Transverse colon (tissue), 4 donors: ENCODE measurements around the gene KMT2E. TPM values are rescaled to one million over a fixed set of nuclear protein-coding genes. Genes with fewer than 3 reads are reported as not detected.
A peak's percentile ranks its signal among the peaks of the same experiment; 100 is the strongest.
"Not testable (repeated sequence)": the region's sequence is repeated elsewhere in the genome, so short reads cannot be mapped to it uniquely, and the experiment has no call there.

ENCODE experiments used
- DNase-seq: peaks from one replicate; pipeline ENCODE4 v3.0.0-alpha.2; 2019
- H3K27ac ChIP-seq, 4 donors: fragments of 200-600 bp; sonication (generic); 2 replicates each; pipeline ENCODE4 v1.5.1; 2016 to 2018; ENCODE audit warnings: inconsistent platforms in 4 of 4
- H3K27me3 ChIP-seq: fragments of 200-600 bp; sonication (generic); 2 replicates; pipeline ENCODE4 v1.5.1; 2017; ENCODE audit warnings: inconsistent platforms
- H3K36me3 ChIP-seq, 4 donors: fragments of 200-600 bp; sonication (generic); 2 replicates each; pipeline ENCODE4 v1.5.1; 2017 to 2019; ENCODE audit warnings: inconsistent platforms in 4 of 4
- H3K4me1 ChIP-seq, 4 donors: fragments of 200-600 bp; sonication (generic); 2 replicates each; pipeline ENCODE4 v1.5.1; 2017 to 2020; ENCODE audit warnings: inconsistent platforms in 4 of 4
- H3K4me3 ChIP-seq, 4 donors: fragments of 200-600 bp; sonication (generic); 1 replicate in 1 of 4; 2 replicates in 3 of 4; pipeline versions ENCODE4 v1.5.1 to v1.6.1; 2017 to 2019; ENCODE audit warnings: inconsistent platforms in 4 of 4
- H3K9me3 ChIP-seq, 2 donors: fragments of 200-600 bp; sonication (generic); 2 replicates each; pipeline ENCODE4 v1.5.1; 2017 to 2019; ENCODE audit warnings: inconsistent platforms in 2 of 2
- CTCF ChIP-seq, 5 experiments: fragments of 200-600 bp in 3 of 5; fragments of 450-650 bp in 2 of 5; sonication (generic) in 3 of 5; IDR thresholded peaks; 1 replicate in 2 of 5; 2 replicates in 3 of 5; pipeline ENCODE4 v1.5.1; 2016 to 2017; ENCODE audit warnings: antibody characterized with exemption in 5 of 5, inconsistent platforms in 3 of 5, mild to moderate bottlenecking in 2 of 5, moderate library complexity in 1 of 5
- EP300 ChIP-seq: sonication (generic); formaldehyde crosslinking; IDR thresholded peaks from one replicate; pipeline ENCODE4 v1.6.1; 2017; ENCODE audit warnings: antibody characterized with exemption, low read depth
- POLR2A ChIP-seq: fragments of 450-650 bp; IDR thresholded peaks from one replicate; pipeline ENCODE4 v1.6.1; 2016; ENCODE audit warnings: antibody characterized with exemption, mild to moderate bottlenecking, moderate library complexity
- POLR2AphosphoS5 ChIP-seq, 3 donors: sonication (generic); formaldehyde crosslinking; IDR thresholded peaks; one replicate each; pipeline ENCODE4 v1.6.1; 2016; ENCODE audit warnings: antibody characterized with exemption in 3 of 3
- WGBS, 2 donors: methylation state at CpG; one replicate each; pipeline ENCODE4 v1.1.5; 2018; ENCODE audit warnings: low coverage in 1 of 2; 5-methylcytosine and 5-hydroxymethylcytosine counted together
- in situ Hi-C, 4 donors: fragments of 200-750 bp; cut with MboI; loops; one replicate each; pipeline versions ENCODE4 v1.15.0 to v1.15.1; 2017; ENCODE audit warnings: low sequenced_read_pairs in 3 of 4, low pct_ligation_motif_present in 1 of 4, low pct_unique_long_range_greater_than_20kb in 1 of 4
- intact Hi-C: fragments of 100-400 bp; cut with DNase I; formaldehyde crosslinking; loops from one replicate; pipeline ENCODE4 v1.15.1; 2023; ENCODE audit warnings: low total_unique reads
- total RNA-seq, 4 donors: library from RNA; depleted of rRNA; stranded (reverse); fragments of >200 nt; gene quantifications; one replicate each; pipeline ENCODE4 v1.1.0, GENCODE V29; 2016

KMT2E gene
- total RNA-seq, 4 donors from 2014 or later, result 86.8 to 362 (median 178) TPM

DNA sequence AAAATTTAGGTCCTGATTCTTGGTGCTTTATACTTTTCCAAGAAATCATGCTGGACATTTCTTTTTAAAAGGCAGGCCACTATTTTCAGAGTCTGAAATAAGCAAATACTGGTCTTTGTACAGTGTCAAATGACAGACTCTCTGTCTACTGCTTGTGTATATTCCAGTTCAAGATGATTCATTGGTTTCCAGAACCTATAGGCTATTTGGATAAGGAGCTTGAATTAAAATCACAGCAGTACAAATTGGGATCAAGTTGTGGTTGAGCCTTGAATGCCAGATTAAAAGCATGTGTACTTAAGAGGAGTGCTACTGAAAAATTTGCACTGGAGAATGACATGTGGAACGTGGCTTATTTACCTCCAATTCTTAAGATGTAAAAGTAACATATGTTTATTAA, 10.7 kb downstream of the KMT2E start:
- intact Hi-C loops (no loop called here), in situ Hi-C loops (no loop called here)
- Histone ChIP-seq H3K27me3 (no peaks in the 10 kb centered on the region), H3K36me3 (no peaks in the 10 kb centered on the region), H3K9me3 (no peaks in the 10 kb centered on the region), H3K27ac (peak overlapping the region in 1 of 4 donors; percentile 2), H3K4me3 (no peak overlapping the region), H3K4me1 (peaks cover 48 to 99% (median 78%) of the 10 kb centered on the region in 4 donors)
- 14 to 20% methylated on average over 1 of the region's 1 CpG for WGBS, 2 donors
- DNase-seq, result no peak
- no peak for TF ChIP-seq POLR2A
- no peak for TF ChIP-seq CTCF (IDR thresholded peaks at IDR 0.05)
- TF ChIP-seq POLR2AphosphoS5 (IDR thresholded peaks at IDR 0.05), result no peak
- TF ChIP-seq EP300, result no peak

DNA sequence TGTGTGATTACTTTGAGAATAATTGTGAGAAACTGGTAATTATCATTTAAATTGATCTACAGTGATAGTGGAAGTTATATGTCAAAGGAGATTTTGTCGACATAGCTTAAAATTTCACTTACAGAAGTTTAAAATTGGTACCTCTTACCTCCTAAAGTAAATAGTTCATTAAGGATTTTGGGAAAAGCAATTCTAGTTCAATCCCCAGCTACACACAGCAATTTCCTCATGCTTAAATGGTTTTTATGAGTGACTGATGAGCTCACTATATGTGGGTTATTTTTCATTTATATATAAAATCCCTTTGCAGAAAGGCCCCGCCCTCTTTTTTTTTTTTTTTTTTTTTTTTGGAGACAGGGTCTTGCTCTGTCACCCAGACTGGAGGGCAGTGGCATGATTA, 12.7 kb downstream of the KMT2E start:
- no peak overlapping the region for H3K4me3 ChIP-seq
- DNase-seq, result no peak
- intact Hi-C loops, result no loop called here
- TF ChIP-seq POLR2AphosphoS5 (IDR thresholded peaks at IDR 0.05) (no peak), EP300 (no peak), POLR2A (no peak), CTCF (IDR thresholded peaks at IDR 0.05) (no peak)
- WGBS, 2 donors, result 77 to 80% methylated on average over 2 of the region's 2 CpGs
- no peaks in the 10 kb centered on the region for H3K36me3 ChIP-seq
- H3K27ac ChIP-seq, result peak overlapping the region in 1 of 4 donors; percentile 38
- in situ Hi-C loops, result no loop called here
- no peaks in the 10 kb centered on the region for H3K27me3 ChIP-seq
- H3K4me1 ChIP-seq, result peaks cover 36 to 85% (median 67%) of the 10 kb centered on the region in 4 donors
- no peaks in the 10 kb centered on the region for H3K9me3 ChIP-seq

DNA sequence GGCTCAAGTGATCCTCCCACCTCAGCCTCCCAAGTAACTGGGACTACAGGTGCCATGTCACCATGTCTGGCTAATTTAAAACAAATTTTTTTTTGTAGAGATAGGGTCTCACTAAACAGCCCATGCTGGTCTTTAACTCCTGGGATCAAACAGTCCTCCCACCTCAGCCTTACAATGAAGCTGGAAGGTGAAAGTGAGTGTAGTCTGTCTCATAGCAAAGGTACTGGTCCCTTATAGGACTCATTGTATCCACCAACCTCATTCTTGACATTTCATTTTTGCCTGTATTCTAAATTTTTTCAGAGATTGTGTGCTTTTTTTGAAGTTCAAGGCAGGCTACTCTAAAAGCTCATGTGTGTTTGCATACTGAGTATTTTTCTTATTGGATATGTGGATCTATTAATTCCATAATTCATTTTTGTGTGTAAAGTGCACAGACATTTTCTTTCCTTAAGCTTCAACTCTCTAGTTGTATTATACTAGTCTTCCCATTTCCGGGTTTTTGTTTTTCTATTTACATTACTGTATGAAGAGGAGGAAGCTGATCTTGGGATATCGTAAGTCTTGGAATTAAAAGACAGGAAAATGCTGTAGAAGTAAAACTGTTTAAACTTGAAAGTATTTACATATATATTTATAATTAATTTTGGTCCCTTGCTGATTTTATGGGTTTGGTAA, 13.3 kb downstream of the KMT2E start:
- peaks cover 36 to 79% (median 61%) of the 10 kb centered on the region in 4 donors for H3K4me1 ChIP-seq
- H3K36me3 ChIP-seq, result no peaks in the 10 kb centered on the region
- H3K4me3 ChIP-seq, result no peak overlapping the region

DNA sequence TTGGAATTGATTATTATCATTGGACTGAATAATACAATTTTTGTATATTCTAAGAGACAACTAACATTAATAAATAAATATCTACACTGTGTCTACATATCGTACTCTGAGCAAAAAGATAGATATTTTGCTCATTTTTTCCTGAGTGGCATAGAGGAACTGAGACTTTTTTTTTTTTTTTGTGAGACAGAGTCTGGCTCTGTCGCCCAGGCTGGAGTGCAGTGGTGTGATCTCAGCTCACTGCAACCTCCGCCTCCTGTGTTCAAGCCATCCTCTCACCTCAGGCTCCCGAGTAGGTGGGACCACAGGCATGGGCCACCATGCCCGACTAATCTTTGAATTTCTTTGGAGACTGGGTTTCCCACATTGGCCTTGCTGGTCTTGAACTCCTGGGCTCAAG, 14.0 kb downstream of the KMT2E start:
- no peak for DNase-seq
- in situ Hi-C loops (no loop called here), intact Hi-C loops (no loop called here)
- H3K27me3 ChIP-seq, result no peaks in the 10 kb centered on the region
- no peak overlapping the region for H3K4me3 ChIP-seq
- no peaks in the 10 kb centered on the region for H3K9me3 ChIP-seq
- 71 to 77% methylated on average over 5 of the region's 5 CpGs for WGBS, 2 donors
- TF ChIP-seq CTCF (IDR thresholded peaks at IDR 0.05) (no peak), EP300 (no peak), POLR2AphosphoS5 (IDR thresholded peaks at IDR 0.05) (no peak), POLR2A (no peak)
- peaks cover 36 to 76% (median 56%) of the 10 kb centered on the region in 4 donors for H3K4me1 ChIP-seq
- H3K36me3 ChIP-seq, result no peaks in the 10 kb centered on the region
- H3K27ac ChIP-seq, result no peak overlapping the region

More for the DNA sequence above, 13.3 kb downstream of the KMT2E start:
- Histone ChIP-seq H3K27me3 (no peaks in the 10 kb centered on the region), H3K27ac (peak overlapping the region in 3 of 4 donors; percentile 15 to 38 (median 31)), H3K9me3 (no peaks in the 10 kb centered on the region)
- DNase-seq, result no peak
- in situ Hi-C loops, result no loop called here
- intact Hi-C loops, result no loop called here
- WGBS, 2 donors, result 25 to 36% methylated on average over 2 of the region's 2 CpGs
- no peak for TF ChIP-seq POLR2A
- TF ChIP-seq CTCF (IDR thresholded peaks at IDR 0.05), result no peak
- TF ChIP-seq EP300, result no peak
- no peak for TF ChIP-seq POLR2AphosphoS5 (IDR thresholded peaks at IDR 0.05)

GRCh38 chr7:105028941-105029340, 14.9 kb downstream of the KMT2E start:
- H3K4me3 ChIP-seq, intact Hi-C loops, in situ Hi-C loops, H3K27me3 ChIP-seq, H3K9me3 ChIP-seq, DNase-seq, H3K36me3 ChIP-seq, H3K27ac ChIP-seq: not testable (repeated sequence)
- 88 to 91% methylated on average over 8 of the region's 8 CpGs for WGBS, 2 donors
- H3K4me1 ChIP-seq, result peaks cover 36 to 77% (median 53%) of the 10 kb centered on the region in 4 donors
